K562 (cell line): ENCODE measurements around the gene MYADM. TPM values are rescaled to one million over a fixed set of nuclear protein-coding genes. Genes with fewer than 3 reads are reported as not detected.

Experiments
- ATAC-seq: fragments of 200-7000 bp; cut with Tn5 transposase; 3 replicates; pipeline ENCODE4 v1.9.1; 2020; ENCODE audit warnings: moderate library complexity
- BruUV-seq: library from RNA; stranded (reverse); fragments of 400-500 nt; replicated peaks from 2 replicates; lab custom pipeline; 2021; lab: Mats Ljungman, UMichigan
- CTCF ChIA-PET: fragments of 300-600 bp; formaldehyde crosslinking; extraction: SDS; loops from one replicate; lab custom pipeline; 2021; ENCODE audit warnings: low intra/inter-chr PET ratio; lab: Yijun Ruan, JAX
- POLR2A ChIA-PET: fragments of 300-600, 350-650 bp; sonication (Branson Sonifier 250); formaldehyde crosslinking; extraction: SDS; loops from one replicate; lab custom pipeline; 2021; ENCODE audit warnings: antibody characterized with exemption, inconsistent platforms; lab: Yijun Ruan, JAX
- DNase-seq, 4 experiments: peaks; one replicate each; pipeline versions ENCODE4 v3.0.0 to v3.0.0-alpha.2; 2011 to 2018; ENCODE audit warnings: low spot score in 3 of 4, mixed read lengths in 3 of 4; ENCODE audit errors: extremely low read depth in 1 of 4
- FAIRE-seq: peaks from 2 replicates; lab custom pipeline; 2011; peaks lifted over from hg19 to GRCh38; lab: Jason Lieb, UNC
- H2AFZ ChIP-seq: 2 replicates; pipeline ENCODE4 v1.6.0; 2011; ENCODE audit warnings: low read depth, low read length, control low read depth, inconsistent platforms
- H3K27ac ChIP-seq: fragments of 200-600 bp; 3 replicates; pipeline ENCODE4 v1.8.0; 2011; ENCODE audit warnings: low read depth, mild to moderate bottlenecking, control low read depth, inconsistent platforms, low read length, moderate library complexity, mixed read lengths; ENCODE audit errors: extremely low read depth
- H3K27me3 ChIP-seq, 2 experiments: fragments of 300-600 bp in 1 of 2; 2 replicates in 1 of 2; 3 replicates in 1 of 2; pipeline versions ENCODE4 v1.6.0 to v1.8.0; 2011; ENCODE audit warnings: inconsistent platforms in 2 of 2, low read length in 2 of 2, mild to moderate bottlenecking in 1 of 2, mixed read lengths in 1 of 2, moderate library complexity in 1 of 2; ENCODE audit not compliant: control insufficient read depth in 2 of 2, insufficient read depth in 2 of 2
- H3K36me3 ChIP-seq: fragments of 300-600 bp; 3 replicates; pipeline ENCODE4 v1.8.0; 2011; ENCODE audit warnings: mild to moderate bottlenecking, low read length, inconsistent platforms; ENCODE audit not compliant: control insufficient read depth, insufficient read depth
- H3K4me1 ChIP-seq, 2 experiments: fragments of 200-600 bp in 1 of 2; replicated peaks in 1 of 2; 2 replicates in 1 of 2; 3 replicates in 1 of 2; pipeline versions ENCODE4 v1.5.1 to v1.8.0; 2011; ENCODE audit warnings: inconsistent platforms in 2 of 2, low read length in 2 of 2, mild to moderate bottlenecking in 1 of 2, mixed read lengths in 1 of 2, moderate library complexity in 1 of 2; ENCODE audit not compliant: control insufficient read depth in 2 of 2, insufficient read depth in 2 of 2
- H3K4me2 ChIP-seq: 2 replicates; pipeline ENCODE4 v1.6.1; 2011; ENCODE audit warnings: low read length, control low read depth, inconsistent platforms, mixed read lengths; ENCODE audit not compliant: insufficient read depth
- H3K4me3 ChIP-seq: fragments of 200-600 bp; sonication (generic), shearing (Covaris generic); 2 replicates; pipeline ENCODE4 v1.5.1; 2016; ENCODE audit warnings: control low read depth, inconsistent platforms
- H3K79me2 ChIP-seq: fragments of 200-600 bp; 3 replicates; pipeline ENCODE4 v1.8.0; 2011; ENCODE audit warnings: low read length, inconsistent platforms; ENCODE audit not compliant: control insufficient read depth, insufficient read depth
- H3K9ac ChIP-seq, 2 experiments: 2 replicates each; pipeline versions ENCODE4 v1.6.0 to v1.6.1; 2011; ENCODE audit warnings: low read depth in 2 of 2, low read length in 2 of 2, control low read depth in 1 of 2, inconsistent platforms in 1 of 2, mild to moderate bottlenecking in 1 of 2, mixed read lengths in 1 of 2; ENCODE audit not compliant: insufficient read depth in 1 of 2
- H3K9me1 ChIP-seq: one replicate; pipeline ENCODE4 v1.6.0; 2011; ENCODE audit warnings: inconsistent platforms, mild to moderate bottlenecking, low read length, moderate library complexity; ENCODE audit not compliant: control insufficient read depth, insufficient read depth
- H3K9me3 ChIP-seq: replicated peaks from 2 replicates; pipeline ENCODE4 v1.5.1; 2011; ENCODE audit warnings: low read depth, low read length, inconsistent platforms; ENCODE audit not compliant: control insufficient read depth, insufficient read depth
- H4K20me1 ChIP-seq: replicated peaks from 2 replicates; pipeline ENCODE4 v1.6.1; 2011; ENCODE audit warnings: low read length, inconsistent platforms, mixed read lengths; ENCODE audit not compliant: control insufficient read depth, insufficient read depth
- BRD4 ChIP-seq: fragments of 200-600 bp; sonication (generic); IDR thresholded peaks from 2 replicates; pipeline ENCODE4 v1.6.1; 2017; ENCODE audit warnings: inconsistent platforms
- E2F1 ChIP-seq: sonication (generic); formaldehyde crosslinking; IDR thresholded peaks from 2 replicates; pipeline ENCODE4 v1.8.1; 2023; ENCODE audit warnings: mild to moderate bottlenecking, missing genetic modification reagents, moderate library complexity
- GTF3C2 ChIP-seq: IDR thresholded peaks from 3 replicates; pipeline ENCODE4 v1.6.1; 2011; ENCODE audit warnings: borderline replicate concordance, mild to moderate bottlenecking, moderate library complexity; ENCODE audit not compliant: insufficient read length; ENCODE audit errors: extremely low read depth
- KDM5B ChIP-seq: fragments of 200-600 bp; sonication (generic); IDR thresholded peaks from 2 replicates; pipeline ENCODE4 v1.6.1; 2012; ENCODE audit warnings: low read depth, mild to moderate bottlenecking, moderate library complexity, low read length, control low read depth, inconsistent platforms; ENCODE audit not compliant: insufficient replicate concordance
- SOX6 ChIP-seq: fragments of 450-650 bp; IDR thresholded peaks from 2 replicates; pipeline ENCODE4 v1.6.1; 2014; ENCODE audit warnings: mild to moderate bottlenecking
- ZBTB7A ChIP-seq: IDR thresholded peaks from 2 replicates; pipeline ENCODE4 v1.6.1; 2011; ENCODE audit warnings: low read depth, mild to moderate bottlenecking, low read length, moderate library complexity, borderline replicate concordance; ENCODE audit not compliant: control insufficient read depth
- ZNF174 ChIP-seq: fragments of 250-450 bp; sonication (Bioruptor Pico); IDR thresholded peaks from 2 replicates; pipeline ENCODE4 v1.4.0; 2020; ENCODE audit warnings: mild to moderate bottlenecking
- ZNF518B ChIP-seq: fragments of 250-450 bp; sonication (Bioruptor Pico); IDR thresholded peaks from 2 replicates; pipeline ENCODE4 v1.5.0; 2021; ENCODE audit warnings: mild to moderate bottlenecking, moderate library complexity
- WGBS: fragments of 100-300 bp; shearing (Covaris generic); methylation state at CpG from one replicate; pipeline ENCODE4 v1.1.6; 2016; ENCODE audit warnings: low coverage, mixed read lengths; ENCODE audit not compliant: insufficient coverage; ENCODE audit errors: missing lambda C conversion rate; 5-methylcytosine and 5-hydroxymethylcytosine counted together
- in situ Hi-C: fragments of 300-500 bp; cut with MboI; formaldehyde crosslinking; loops from 4 replicates; pipeline ENCODE4 v1.15.0; 2018; ENCODE audit warnings: inconsistent platforms, mixed read lengths
- intact Hi-C: fragments of 100-400 bp; cut with micrococcal nuclease; formaldehyde crosslinking; loops from 2 replicates; pipeline ENCODE4 v1.14.2; 2022
- polyA plus RNA-seq, 8 experiments: library from polyadenylated mRNA; depleted of rRNA in 4 of 8; stranded (reverse) in 5 of 8; unstranded in 3 of 8; fragments of >200 nt; fragmentation: Nextera tagmentation in 2 of 8; fragmentation: Illumina TruSeq in 1 of 8; extraction: Ambion mirVana in 2 of 8; extraction: Trizol in 1 of 8; gene quantifications; 2 replicates each; pipeline versions ENCODE4 v1.2.1 to v1.2.3, GENCODE V29; 2011 to 2014; ENCODE audit warnings: inconsistent platforms in 1 of 8, missing spikeins in 1 of 8
- total RNA-seq, 7 experiments: library from RNA; depleted of rRNA in 6 of 7; stranded (reverse); fragments of >200 nt in 6 of 7; fragmentation: Illumina TruSeq in 2 of 7; extraction: Trizol in 2 of 7; gene quantifications; 2 replicates each; pipeline versions ENCODE4 v1.2.1 to v1.2.3, GENCODE V29; 2011 to 2021; ENCODE audit warnings: low replicate concordance in 1 of 7
- TF ChIP-seq, protein P1 (sequence below): fragments of 250-450 bp; sonication (Bioruptor Pico); IDR thresholded peaks from 2 replicates; pipeline ENCODE4 v1.5.0; 2020; ENCODE audit warnings: mild to moderate bottlenecking, borderline replicate concordance
- TF ChIP-seq, protein P2 (sequence below): fragments of 450-650 bp; formaldehyde crosslinking; IDR thresholded peaks from 2 replicates; pipeline ENCODE4 v1.4.0; 2020; ENCODE audit warnings: mild to moderate bottlenecking

Gene MYADM
- total and polyA plus RNA-seq, 9 of the 15 experiments (the other 6 are each of a cell fraction or from before 2014, with no cell fraction given), result 4.5 to 70.3 (median 14.4) TPM

DNA sequence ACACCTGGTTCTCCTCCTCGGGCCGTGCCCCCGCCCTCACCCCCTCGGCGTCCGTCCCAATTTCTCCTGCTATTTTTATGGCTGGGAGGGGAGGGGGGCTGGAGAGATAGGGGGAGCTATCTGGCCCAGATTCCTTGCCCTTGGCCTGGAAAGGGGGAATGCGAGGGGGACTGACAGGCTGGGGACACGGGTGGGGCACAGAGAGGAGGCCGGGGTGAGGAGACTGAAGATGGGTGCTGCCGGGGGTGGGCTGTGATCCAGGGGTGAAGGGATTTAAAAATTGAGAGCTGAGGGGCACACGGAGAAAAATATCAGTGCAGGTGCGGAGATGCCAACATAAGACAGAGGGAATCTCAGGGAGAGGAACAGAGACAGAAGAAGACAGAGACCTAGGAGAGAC, 16.6 kb downstream of the MYADM start:
- Histone ChIP-seq H3K27ac (no peak overlapping the region), H3K9me3 (no peaks in the 10 kb centered on the region), H3K79me2 (no peaks in the 10 kb centered on the region), H3K9ac (no peak overlapping the region), H3K4me1 (peaks cover 0 to 31% of the 10 kb centered on the region in 2 experiments; a peak in 3 of 5 replicates), H3K9me1 (no peaks in the 10 kb centered on the region), H2AFZ (no peak overlapping the region), H4K20me1 (no peaks in the 10 kb centered on the region), H3K36me3 (no peaks in the 10 kb centered on the region), H3K4me3 (no peak overlapping the region), H3K27me3 (peaks cover 15 to 17% of the 10 kb centered on the region in 2 experiments; a peak in 4 of 5 replicates), H3K4me2 (no peak overlapping the region)
- WGBS, result 11% methylated on average over 8 of the region's 12 CpGs
- in situ Hi-C loops, result no loop called here
- intact Hi-C loops, result no loop called here
- ATAC-seq (no peak), DNase-seq (no peak), FAIRE-seq (no peak)
- ChIA-PET CTCF (no interaction called here), POLR2A (interaction anchor here (0.6 to 1.5 kb wide), 4 partner anchors 8 to 178 kb away, joined by 3 read pairs; partner anchors contain the start of gene MYADM)
- BruUV-seq, result no TSS peak
- no peak for TF ChIP-seq ZNF518B (CRISPR knock-in tag)
- no peak for TF ChIP-seq KDM5B
- TF ChIP-seq GTF3C2, result no peak
- TF ChIP-seq SOX6, result no peak
- TF ChIP-seq, protein P1, sequence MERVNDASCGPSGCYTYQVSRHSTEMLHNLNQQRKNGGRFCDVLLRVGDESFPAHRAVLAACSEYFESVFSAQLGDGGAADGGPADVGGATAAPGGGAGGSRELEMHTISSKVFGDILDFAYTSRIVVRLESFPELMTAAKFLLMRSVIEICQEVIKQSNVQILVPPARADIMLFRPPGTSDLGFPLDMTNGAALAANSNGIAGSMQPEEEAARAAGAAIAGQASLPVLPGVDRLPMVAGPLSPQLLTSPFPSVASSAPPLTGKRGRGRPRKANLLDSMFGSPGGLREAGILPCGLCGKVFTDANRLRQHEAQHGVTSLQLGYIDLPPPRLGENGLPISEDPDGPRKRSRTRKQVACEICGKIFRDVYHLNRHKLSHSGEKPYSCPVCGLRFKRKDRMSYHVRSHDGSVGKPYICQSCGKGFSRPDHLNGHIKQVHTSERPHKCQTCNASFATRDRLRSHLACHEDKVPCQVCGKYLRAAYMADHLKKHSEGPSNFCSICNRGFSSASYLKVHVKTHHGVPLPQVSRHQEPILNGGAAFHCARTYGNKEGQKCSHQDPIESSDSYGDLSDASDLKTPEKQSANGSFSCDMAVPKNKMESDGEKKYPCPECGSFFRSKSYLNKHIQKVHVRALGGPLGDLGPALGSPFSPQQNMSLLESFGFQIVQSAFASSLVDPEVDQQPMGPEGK (CRISPR knock-in tag), result no peak
- TF ChIP-seq BRD4, result no peak
- no peak for TF ChIP-seq ZNF174
- no peak for TF ChIP-seq ZBTB7A
- TF ChIP-seq, protein P2, sequence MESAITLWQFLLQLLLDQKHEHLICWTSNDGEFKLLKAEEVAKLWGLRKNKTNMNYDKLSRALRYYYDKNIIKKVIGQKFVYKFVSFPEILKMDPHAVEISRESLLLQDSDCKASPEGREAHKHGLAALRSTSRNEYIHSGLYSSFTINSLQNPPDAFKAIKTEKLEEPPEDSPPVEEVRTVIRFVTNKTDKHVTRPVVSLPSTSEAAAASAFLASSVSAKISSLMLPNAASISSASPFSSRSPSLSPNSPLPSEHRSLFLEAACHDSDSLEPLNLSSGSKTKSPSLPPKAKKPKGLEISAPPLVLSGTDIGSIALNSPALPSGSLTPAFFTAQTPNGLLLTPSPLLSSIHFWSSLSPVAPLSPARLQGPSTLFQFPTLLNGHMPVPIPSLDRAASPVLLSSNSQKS (CRISPR knock-in tag), result no peak
- TF ChIP-seq E2F1 (CRISPR knock-in tag), result no peak
